Smooth muscle cell (in vitro differentiated cells): Measurements from ENCODE around the gene SLX4IP. TPM values are rescaled to one million over a fixed set of nuclear protein-coding genes. Genes with fewer than 3 reads are reported as not detected.

Experiments used
- DNase-seq: peaks from one replicate; lab custom pipeline; 2025; ENCODE audit not compliant: unreplicated experiment; lab: John Stamatoyannopoulos, UW
- H2AFZ ChIP-seq: fragments of 200-600 bp; sonication (generic); 2 replicates; pipeline ENCODE4 v1.6.0; 2016; ENCODE audit warnings: antibody characterized with exemption, low read depth, mild to moderate bottlenecking
- H3F3A ChIP-seq: fragments of 200-600 bp; sonication (generic); 2 replicates; pipeline ENCODE4 v1.6.0; 2017; ENCODE audit warnings: antibody characterized with exemption, low read depth
- H3K27ac ChIP-seq: fragments of 200-600 bp; sonication (generic); 2 replicates; pipeline ENCODE4 v1.5.1; 2016; ENCODE audit warnings: low read depth, mild to moderate bottlenecking
- H3K27me3 ChIP-seq: fragments of 200-600 bp; sonication (generic); 2 replicates; pipeline ENCODE4 v1.6.1; 2016; ENCODE audit warnings: low read depth, mild to moderate bottlenecking
- H3K36me3 ChIP-seq: fragments of 200-600 bp; sonication (generic); 2 replicates; pipeline ENCODE4 v1.5.1; 2016; ENCODE audit warnings: low read depth
- H3K4me1 ChIP-seq: fragments of 200-600 bp; sonication (generic); 2 replicates; pipeline ENCODE4 v1.5.1; 2016; ENCODE audit warnings: low read depth
- H3K4me2 ChIP-seq: fragments of 200-600 bp; sonication (generic); 2 replicates; pipeline ENCODE4 v1.6.0; 2016; ENCODE audit warnings: mild to moderate bottlenecking
- H3K4me3 ChIP-seq: fragments of 200-600 bp; sonication (generic); 2 replicates; pipeline ENCODE4 v1.5.1; 2016; ENCODE audit warnings: mild to moderate bottlenecking
- H3K79me2 ChIP-seq: fragments of 200-600 bp; sonication (generic); 2 replicates; pipeline ENCODE4 v1.6.0; 2016; ENCODE audit warnings: low read depth, mild to moderate bottlenecking
- H3K9ac ChIP-seq: fragments of 200-600 bp; sonication (generic); 2 replicates; pipeline ENCODE4 v1.6.0; 2016; ENCODE audit warnings: low read depth
- H3K9me3 ChIP-seq: fragments of 200-600 bp; sonication (generic); replicated peaks from 2 replicates; pipeline ENCODE4 v1.5.1; 2016; ENCODE audit warnings: low read depth
- H4K20me1 ChIP-seq: fragments of 200-600 bp; sonication (generic); 2 replicates; pipeline ENCODE4 v1.6.0; 2016; ENCODE audit warnings: low read depth
- WGBS: methylation state at CpG from one replicate; pipeline ENCODE4 v1.1.7; 2016; ENCODE audit warnings: low lambda C conversion rate; 5-methylcytosine and 5-hydroxymethylcytosine counted together
- polyA plus RNA-seq: library from polyadenylated mRNA; unstranded; fragments of >200 nt; fragmentation: Nextera tagmentation; extraction: Ambion mirVana; gene quantifications from 2 replicates; pipeline ENCODE4 v1.2.1, GENCODE V29; 2016
- total RNA-seq: library from RNA; depleted of rRNA; stranded (reverse); fragments of >200 nt; gene quantifications from 2 replicates; pipeline ENCODE4 v1.2.3, GENCODE V29; 2014
- TF ChIP-seq, protein P1 (sequence below): fragments of 200-600 bp; sonication (generic); IDR thresholded peaks from 2 replicates; pipeline ENCODE4 v1.5.1; 2017; ENCODE audit warnings: borderline replicate concordance, mild to moderate bottlenecking, antibody characterized with exemption; ENCODE audit not compliant: insufficient read depth, poor library complexity, severe bottlenecking

The SLX4IP gene
- total and polyA plus RNA-seq, 2 experiments from 2014 or later: 1.2 to 6.2 TPM

GRCh38 chr20:10539818-10540553 lies 104.9 kb downstream of the SLX4IP start:
- no peaks in the 10 kb centered on the region for H4K20me1 ChIP-seq
- peaks cover 23% of the 10 kb centered on the region for H3K4me1 ChIP-seq
- no peak overlapping the region for H2AFZ ChIP-seq
- WGBS: 85% methylated on average over 7 of the region's 7 CpGs
- no peaks in the 10 kb centered on the region for H3K79me2 ChIP-seq
- peak overlapping the region; percentile 96 for H3K27ac ChIP-seq
- H3K9ac ChIP-seq: peak overlapping the region; percentile 76
- no peaks in the 10 kb centered on the region for H3K27me3 ChIP-seq
- no peaks in the 10 kb centered on the region for H3K36me3 ChIP-seq
- no peaks in the 10 kb centered on the region for H3K9me3 ChIP-seq
- TF ChIP-seq, protein P1, sequence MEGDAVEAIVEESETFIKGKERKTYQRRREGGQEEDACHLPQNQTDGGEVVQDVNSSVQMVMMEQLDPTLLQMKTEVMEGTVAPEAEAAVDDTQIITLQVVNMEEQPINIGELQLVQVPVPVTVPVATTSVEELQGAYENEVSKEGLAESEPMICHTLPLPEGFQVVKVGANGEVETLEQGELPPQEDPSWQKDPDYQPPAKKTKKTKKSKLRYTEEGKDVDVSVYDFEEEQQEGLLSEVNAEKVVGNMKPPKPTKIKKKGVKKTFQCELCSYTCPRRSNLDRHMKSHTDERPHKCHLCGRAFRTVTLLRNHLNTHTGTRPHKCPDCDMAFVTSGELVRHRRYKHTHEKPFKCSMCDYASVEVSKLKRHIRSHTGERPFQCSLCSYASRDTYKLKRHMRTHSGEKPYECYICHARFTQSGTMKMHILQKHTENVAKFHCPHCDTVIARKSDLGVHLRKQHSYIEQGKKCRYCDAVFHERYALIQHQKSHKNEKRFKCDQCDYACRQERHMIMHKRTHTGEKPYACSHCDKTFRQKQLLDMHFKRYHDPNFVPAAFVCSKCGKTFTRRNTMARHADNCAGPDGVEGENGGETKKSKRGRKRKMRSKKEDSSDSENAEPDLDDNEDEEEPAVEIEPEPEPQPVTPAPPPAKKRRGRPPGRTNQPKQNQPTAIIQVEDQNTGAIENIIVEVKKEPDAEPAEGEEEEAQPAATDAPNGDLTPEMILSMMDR: no peak
- H3F3A ChIP-seq: peaks cover 7% of the 10 kb centered on the region
- H3K4me3 ChIP-seq: no peak overlapping the region
- H3K4me2 ChIP-seq: peak overlapping the region; percentile 60
- no peak for DNase-seq

GRCh38 chr20:10540636-10541493 lies 105.8 kb downstream of the SLX4IP start:
- Histone ChIP-seq H2AFZ (no peak overlapping the region), H3K4me3 (no peak overlapping the region), H3K4me2 (peak overlapping the region; percentile 60), H3F3A (peaks cover 7% of the 10 kb centered on the region), H3K9ac (peak overlapping the region; percentile 76), H3K4me1 (peaks cover 23% of the 10 kb centered on the region), H3K36me3 (no peaks in the 10 kb centered on the region), H3K9me3 (no peaks in the 10 kb centered on the region), H3K27me3 (no peaks in the 10 kb centered on the region), H3K79me2 (no peaks in the 10 kb centered on the region), H3K27ac (peak overlapping the region; percentile 96), H4K20me1 (no peaks in the 10 kb centered on the region)
- no peak for DNase-seq
- TF ChIP-seq, protein P1: no peak
- WGBS: 23% methylated on average over 4 of the region's 4 CpGs

- H4K20me1 ChIP-seq: no peaks in the 10 kb centered on the region
- no peak overlapping the region for H3K4me3 ChIP-seq
- no peak overlapping the region for H2AFZ ChIP-seq
- peak overlapping the region; percentile 96 for H3K27ac ChIP-seq
- H3K4me2 ChIP-seq: peak overlapping the region; percentile 60
- H3K4me1 ChIP-seq: peaks cover 23% of the 10 kb centered on the region
- peak overlapping the region; percentile 76 for H3K9ac ChIP-seq
- H3K27me3 ChIP-seq: no peaks in the 10 kb centered on the region
- 90% methylated on average over 2 of the region's 2 CpGs for WGBS
- peaks cover 7% of the 10 kb centered on the region for H3F3A ChIP-seq
- H3K36me3 ChIP-seq: no peaks in the 10 kb centered on the region
- no peaks in the 10 kb centered on the region for H3K9me3 ChIP-seq
- TF ChIP-seq, protein P1: no peak
- H3K79me2 ChIP-seq: no peaks in the 10 kb centered on the region
- no peak for DNase-seq
Measured at GRCh38 chr20:10541668-10542411, 106.7 kb downstream of the SLX4IP start.
